PC-3 (cell line): ENCODE data around the gene TLR8.

Source experiments
- EZH2 ChIP-seq: fragments of 300-600 bp; sonication (generic); IDR thresholded peaks from one replicate; pipeline ENCODE4 v1.6.1; 2017; ENCODE audit warnings: antibody characterized with exemption, mild to moderate bottlenecking, low read length; ENCODE audit not compliant: unreplicated experiment
- EZH2phosphoT487 ChIP-seq: fragments of 300-600 bp; sonication (generic); IDR thresholded peaks from 2 replicates; pipeline ENCODE4 v1.6.1; 2018; ENCODE audit warnings: mild to moderate bottlenecking, antibody characterized with exemption, low read length, borderline replicate concordance
- TF ChIP-seq, protein P1 (sequence below): fragments of 300-600 bp; sonication (generic); conservative IDR thresholded peaks from 2 replicates; pipeline ENCODE4 v1.5.1; 2017; ENCODE audit warnings: antibody characterized with exemption, low read depth, mild to moderate bottlenecking, low read length

DNA sequence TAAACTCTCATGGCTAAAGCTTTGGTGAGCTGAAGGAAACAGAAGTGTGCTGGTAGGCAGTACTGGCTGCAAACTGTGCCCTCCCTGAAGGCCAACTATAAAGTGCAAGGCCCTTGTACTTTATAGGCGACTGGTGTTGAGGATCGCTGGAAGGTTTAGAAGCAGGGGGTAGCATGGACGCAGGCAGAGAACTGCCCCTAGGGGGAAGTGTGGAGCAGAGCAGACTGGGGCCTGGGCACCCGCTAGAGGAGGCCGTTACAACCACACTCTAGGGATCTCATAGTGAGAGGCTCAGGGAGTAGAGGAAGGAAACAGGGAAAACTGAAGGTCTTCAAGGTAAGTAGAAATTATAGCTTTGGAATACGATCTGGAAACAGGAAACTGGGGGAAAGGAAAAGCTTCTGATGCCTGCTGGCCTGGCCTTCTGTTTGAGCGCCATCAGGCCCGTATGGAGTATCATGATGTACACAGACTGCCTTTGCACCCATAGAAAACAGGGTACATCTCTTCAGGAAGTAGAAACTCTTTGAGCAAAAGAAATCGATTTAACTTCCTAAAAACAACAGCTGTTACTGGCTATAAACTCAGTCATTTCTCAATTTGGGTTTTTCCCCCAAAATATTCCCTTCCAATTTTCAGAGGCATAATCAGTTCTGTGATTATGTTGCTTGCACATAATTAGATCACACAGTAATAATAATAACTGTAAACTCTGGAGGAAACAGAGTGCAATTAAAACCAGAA, 44.6 kb downstream of the TLR8 start:
- TF ChIP-seq, protein P1, sequence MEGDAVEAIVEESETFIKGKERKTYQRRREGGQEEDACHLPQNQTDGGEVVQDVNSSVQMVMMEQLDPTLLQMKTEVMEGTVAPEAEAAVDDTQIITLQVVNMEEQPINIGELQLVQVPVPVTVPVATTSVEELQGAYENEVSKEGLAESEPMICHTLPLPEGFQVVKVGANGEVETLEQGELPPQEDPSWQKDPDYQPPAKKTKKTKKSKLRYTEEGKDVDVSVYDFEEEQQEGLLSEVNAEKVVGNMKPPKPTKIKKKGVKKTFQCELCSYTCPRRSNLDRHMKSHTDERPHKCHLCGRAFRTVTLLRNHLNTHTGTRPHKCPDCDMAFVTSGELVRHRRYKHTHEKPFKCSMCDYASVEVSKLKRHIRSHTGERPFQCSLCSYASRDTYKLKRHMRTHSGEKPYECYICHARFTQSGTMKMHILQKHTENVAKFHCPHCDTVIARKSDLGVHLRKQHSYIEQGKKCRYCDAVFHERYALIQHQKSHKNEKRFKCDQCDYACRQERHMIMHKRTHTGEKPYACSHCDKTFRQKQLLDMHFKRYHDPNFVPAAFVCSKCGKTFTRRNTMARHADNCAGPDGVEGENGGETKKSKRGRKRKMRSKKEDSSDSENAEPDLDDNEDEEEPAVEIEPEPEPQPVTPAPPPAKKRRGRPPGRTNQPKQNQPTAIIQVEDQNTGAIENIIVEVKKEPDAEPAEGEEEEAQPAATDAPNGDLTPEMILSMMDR, result peak; percentile 46
- no peak for TF ChIP-seq EZH2
- no peak for TF ChIP-seq EZH2phosphoT487
